RWPE1 (cell line): ENCODE measurements around the gene TEX51.

ENCODE experiments used
- CTCF ChIA-PET: fragments of 350-600 bp; sonication (Branson Sonifier 250); formaldehyde crosslinking; extraction: SDS; loops from one replicate; lab custom pipeline; 2021; lab: Yijun Ruan, JAX
- POLR2A ChIA-PET: fragments of 400-600 bp; formaldehyde crosslinking; extraction: SDS; loops from one replicate; lab custom pipeline; 2020; ENCODE audit warnings: antibody characterized with exemption; ENCODE audit not compliant: low non-redundant PET; lab: Yijun Ruan, JAX
- DNase-seq: peaks from one replicate; pipeline ENCODE4 v3.0.0; 2012; ENCODE audit warnings: low spot score
- H3K27ac ChIP-seq: fragments of 450-650 bp; 2 replicates; pipeline ENCODE4 v1.5.1; 2017
- TF ChIP-seq, protein P1 (sequence below): fragments of 450-650 bp; conservative IDR thresholded peaks from 2 replicates; pipeline ENCODE4 v1.5.1; 2017; ENCODE audit warnings: low read depth, mild to moderate bottlenecking

The TEX51 gene

DNA sequence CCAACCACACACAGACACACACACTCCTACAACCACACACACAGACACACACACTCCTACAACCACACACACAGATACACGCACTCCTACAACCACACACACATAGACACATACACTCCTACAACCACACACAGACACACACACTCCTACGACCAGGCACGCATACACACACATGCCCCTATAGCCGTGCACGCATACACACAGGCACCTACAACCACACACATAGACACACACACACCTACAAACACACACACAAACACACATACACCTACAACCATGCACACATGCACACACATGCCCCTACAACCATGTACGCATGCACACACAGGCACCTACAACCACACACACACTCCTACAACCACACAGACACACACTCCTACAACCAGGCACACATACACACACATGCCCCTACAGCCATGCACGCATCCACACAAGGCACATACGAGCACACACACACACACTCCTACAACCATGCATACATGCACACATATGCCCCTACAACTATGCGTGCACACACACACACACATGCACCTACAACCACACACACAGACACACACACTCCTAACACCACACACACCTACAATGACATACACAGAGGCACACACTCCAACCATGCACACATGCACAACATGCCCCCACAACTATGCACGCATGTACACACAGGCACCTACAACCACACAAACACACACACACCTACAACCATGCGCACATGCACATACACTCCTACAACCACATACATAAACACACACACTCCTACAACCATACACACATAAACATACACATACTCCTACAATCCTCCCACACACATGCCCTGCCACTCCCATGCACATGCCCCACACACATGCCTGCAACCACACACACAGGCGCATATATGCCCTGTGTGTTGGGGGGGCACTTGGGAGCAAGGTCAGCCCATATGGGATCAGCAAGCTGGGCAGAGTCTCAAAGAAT, 19.1 kb upstream of the TEX51 start:
- CTCF ChIA-PET, result no interaction called here
- POLR2A ChIA-PET, result no interaction called here
- DNase-seq, result no peak
- H3K27ac ChIP-seq, result no peak overlapping the region
- TF ChIP-seq, protein P1, sequence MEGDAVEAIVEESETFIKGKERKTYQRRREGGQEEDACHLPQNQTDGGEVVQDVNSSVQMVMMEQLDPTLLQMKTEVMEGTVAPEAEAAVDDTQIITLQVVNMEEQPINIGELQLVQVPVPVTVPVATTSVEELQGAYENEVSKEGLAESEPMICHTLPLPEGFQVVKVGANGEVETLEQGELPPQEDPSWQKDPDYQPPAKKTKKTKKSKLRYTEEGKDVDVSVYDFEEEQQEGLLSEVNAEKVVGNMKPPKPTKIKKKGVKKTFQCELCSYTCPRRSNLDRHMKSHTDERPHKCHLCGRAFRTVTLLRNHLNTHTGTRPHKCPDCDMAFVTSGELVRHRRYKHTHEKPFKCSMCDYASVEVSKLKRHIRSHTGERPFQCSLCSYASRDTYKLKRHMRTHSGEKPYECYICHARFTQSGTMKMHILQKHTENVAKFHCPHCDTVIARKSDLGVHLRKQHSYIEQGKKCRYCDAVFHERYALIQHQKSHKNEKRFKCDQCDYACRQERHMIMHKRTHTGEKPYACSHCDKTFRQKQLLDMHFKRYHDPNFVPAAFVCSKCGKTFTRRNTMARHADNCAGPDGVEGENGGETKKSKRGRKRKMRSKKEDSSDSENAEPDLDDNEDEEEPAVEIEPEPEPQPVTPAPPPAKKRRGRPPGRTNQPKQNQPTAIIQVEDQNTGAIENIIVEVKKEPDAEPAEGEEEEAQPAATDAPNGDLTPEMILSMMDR, result no peak

DNA sequence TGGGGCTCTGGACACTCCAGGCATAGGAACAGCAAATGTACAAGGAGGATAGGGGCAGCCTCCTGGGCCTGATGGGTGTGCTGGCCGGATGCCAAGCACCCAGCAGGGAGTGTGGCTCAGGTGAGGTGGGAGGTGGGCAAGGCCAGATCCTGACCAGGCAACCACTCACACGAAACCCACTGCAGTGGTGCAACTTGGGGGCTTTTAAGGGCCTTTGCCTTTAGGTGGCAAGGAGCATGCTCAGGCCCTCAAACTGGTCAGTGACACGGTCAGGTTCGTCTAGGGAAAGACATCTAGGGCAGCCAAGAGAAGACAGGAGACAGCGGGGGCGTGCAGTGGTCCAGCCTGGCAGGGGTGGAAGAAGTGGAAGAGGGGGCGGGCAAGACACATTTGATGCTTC, 18.4 kb upstream of the TEX51 start:
- CTCF ChIA-PET, result interaction anchor here (0.7 kb wide), 1 partner anchor 906 kb away, joined by 3 read pairs; no protein-coding TSS in a partner anchor
- TF ChIP-seq, protein P1, result no peak
- no peak overlapping the region for H3K27ac ChIP-seq
- POLR2A ChIA-PET, result no interaction called here
- no peak for DNase-seq

DNA sequence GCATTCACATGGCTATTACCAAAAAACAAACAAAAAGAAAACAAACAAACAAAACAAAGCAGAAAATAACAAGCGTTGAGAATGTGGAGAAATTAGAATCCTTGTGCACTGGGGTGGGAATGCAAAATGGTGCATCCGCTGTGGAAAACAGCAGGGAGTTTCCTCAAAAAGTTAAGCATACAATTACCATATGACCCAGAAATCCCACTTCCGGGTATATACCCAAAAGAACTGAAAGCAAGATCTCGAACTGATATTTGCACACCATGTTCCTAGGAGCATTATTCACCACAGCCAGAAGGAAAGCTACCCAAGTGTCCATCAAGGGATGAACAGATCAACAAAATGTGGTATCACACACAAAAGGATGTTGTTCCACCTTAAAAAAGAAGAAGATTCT, 17.9 kb upstream of the TEX51 start:
- CTCF ChIA-PET, result interaction anchor here (0.7 kb wide), 1 partner anchor 906 kb away, joined by 3 read pairs; no protein-coding TSS in a partner anchor
- POLR2A ChIA-PET, result no interaction called here

DNA sequence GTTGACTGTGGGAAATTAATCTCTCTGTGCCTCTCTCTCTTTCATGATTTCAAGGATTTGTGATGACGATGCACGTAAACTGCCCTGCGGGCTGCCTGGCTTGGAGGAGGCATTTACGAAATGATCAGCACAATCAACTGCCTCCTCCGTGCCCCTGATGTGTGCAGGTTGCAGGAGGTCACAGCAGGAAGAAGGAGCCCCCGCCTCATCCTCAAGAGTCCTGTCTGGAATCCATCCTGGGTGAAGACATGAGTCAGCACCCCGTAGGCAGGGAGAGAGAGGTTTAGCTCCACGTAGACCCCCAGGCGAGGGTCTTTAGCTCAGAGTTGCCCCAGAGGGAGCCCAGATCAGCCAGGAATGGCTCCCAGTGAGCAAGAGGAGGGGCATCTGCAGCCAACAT, 17.1 kb upstream of the TEX51 start:
- DNase-seq, result no peak
- TF ChIP-seq, protein P1, result no peak
- ChIA-PET CTCF (no interaction called here), POLR2A (no interaction called here)
- no peak overlapping the region for H3K27ac ChIP-seq

More for the DNA sequence above, 17.9 kb upstream of the TEX51 start:
- TF ChIP-seq, protein P1, result no peak
- no peak overlapping the region for H3K27ac ChIP-seq
- no peak for DNase-seq

DNA sequence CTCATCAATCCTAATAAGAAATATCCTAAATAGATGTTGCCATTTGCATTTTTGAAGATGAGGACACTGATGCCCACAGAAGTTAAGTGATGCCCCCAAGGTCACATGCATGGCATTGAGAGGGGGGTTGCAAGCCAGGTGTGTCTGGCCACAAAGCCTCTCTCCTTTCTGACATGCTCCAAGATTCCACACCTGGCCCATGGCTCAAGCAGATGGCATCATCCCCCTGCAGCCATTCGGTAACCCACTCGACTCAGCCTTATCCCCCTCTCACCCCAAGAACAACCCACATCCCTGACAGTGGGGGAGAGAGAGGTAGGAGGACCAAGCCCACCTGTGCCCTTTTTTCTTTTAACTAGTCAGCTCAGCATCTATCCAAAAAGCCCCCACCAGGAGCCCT, 16.5 kb upstream of the TEX51 start:
- TF ChIP-seq, protein P1, result no peak
- ChIA-PET POLR2A (no interaction called here), CTCF (no interaction called here)
- H3K27ac ChIP-seq, result no peak overlapping the region
- no peak for DNase-seq

DNA sequence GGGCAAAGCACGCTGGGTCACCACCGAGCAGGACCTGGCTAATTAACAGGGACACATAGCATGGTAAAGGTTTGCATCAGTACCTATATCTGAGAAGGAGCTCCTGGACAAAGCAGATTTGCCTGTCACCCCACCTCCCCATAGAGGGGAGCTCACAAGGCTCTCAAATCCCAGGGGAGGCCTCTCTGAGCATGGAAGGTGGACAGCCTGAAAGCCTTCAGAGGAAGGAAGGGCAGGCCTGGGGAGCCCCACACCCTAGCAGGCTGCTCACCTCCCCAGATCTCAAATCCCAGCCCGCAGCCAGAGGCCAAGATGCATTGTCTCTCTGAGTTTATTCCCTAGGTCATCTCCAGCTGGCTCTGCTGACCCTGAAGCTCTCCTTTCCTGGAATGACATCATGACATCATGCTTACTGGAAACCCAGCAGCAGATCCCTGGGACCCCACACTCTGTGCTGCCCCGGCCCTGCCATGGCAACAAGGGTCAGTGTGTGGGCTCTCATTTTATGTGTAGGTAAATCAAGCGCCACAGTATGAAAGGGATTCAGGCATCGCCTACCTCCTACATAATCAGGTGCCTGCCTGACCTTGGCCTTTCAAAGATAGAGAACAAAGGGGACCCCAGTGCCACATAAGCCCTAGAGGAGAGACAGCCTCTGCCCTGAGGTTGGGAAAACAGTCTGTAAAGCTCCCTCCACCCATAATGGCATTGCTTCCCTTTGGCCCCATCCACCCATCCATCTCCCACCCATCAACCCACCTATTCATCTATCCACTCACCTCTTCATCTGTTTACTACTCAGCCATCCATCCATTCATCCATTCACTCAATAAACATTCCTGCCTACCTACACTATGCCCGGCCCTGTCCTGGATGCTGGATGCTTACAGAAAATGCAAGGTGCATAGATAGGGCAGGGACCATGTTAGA, 15.7 kb upstream of the TEX51 start:
- POLR2A ChIA-PET, result no interaction called here
- no peak for DNase-seq
- TF ChIP-seq, protein P1, result no peak
- no peak overlapping the region for H3K27ac ChIP-seq
- CTCF ChIA-PET, result no interaction called here
